GM03348 (cell line): ENCODE measurements around the gene TTC32.

Experiments used
- DNase-seq: peaks from one replicate; pipeline ENCODE4 v3.0.0; 2012; ENCODE audit warnings: low spot score

Gene TTC32

GRCh38 chr2:19850056-19851050 lies 51.4 kb downstream of the TTC32 start:
- no peak for DNase-seq

GRCh38 chr2:19848952-19849351 lies 52.8 kb downstream of the TTC32 start:
- DNase-seq = no peak

- no peak for DNase-seq
Observed at GRCh38 chr2:19848029-19848750, 53.6 kb downstream of the TTC32 start.

GRCh38 chr2:19847486-19847885 lies 54.3 kb downstream of the TTC32 start:
- no peak for DNase-seq
